Measurements from ENCODE around the gene HPCAL1.
A peak's percentile ranks its signal among the peaks of the same experiment; 100 is the strongest.

HPCAL1 gene

GRCh38 chr2:10444463-10444862, 141.8 kb downstream of the HPCAL1 start:
- H3K9ac ChIP-seq (ENCODE audit: low read depth, low read length, poor library complexity, severe bottlenecking), result peak overlapping the region; percentile 92
- peaks cover 54% of the 10 kb centered on the region for H4K20me1 ChIP-seq (ENCODE audit: insufficient read depth, low read length, poor library complexity, severe bottlenecking)
- TF ChIP-seq EZH2phosphoT487 (IDR thresholded peaks at IDR 0.05; ENCODE audit: borderline replicate concordance), result no peak
- TF ChIP-seq CTCF (conservative IDR thresholded peaks at IDR 0.05; ENCODE audit: low read length), result no peak
- peaks cover 57% of the 10 kb centered on the region for H3K79me2 ChIP-seq (ENCODE audit: insufficient read depth, low read length)
- H3K27me3 ChIP-seq (ENCODE audit: insufficient read depth, low read length, poor library complexity, severe bottlenecking), result no peaks in the 10 kb centered on the region
- peaks cover 53% of the 10 kb centered on the region for H3K36me3 ChIP-seq (ENCODE audit: insufficient read depth, low read length)
- no peaks in the 10 kb centered on the region for H3F3A ChIP-seq (ENCODE audit: low read depth)
- no peak overlapping the region for H2AFZ ChIP-seq (ENCODE audit: low read length)
- H3K4me1 ChIP-seq (ENCODE audit: insufficient read depth, low read length, poor library complexity, severe bottlenecking), result peaks cover 39% of the 10 kb centered on the region
- H3K9me2 ChIP-seq (replicated peaks; ENCODE audit: low read depth, low read length), result no peaks in the 10 kb centered on the region
- H3K9me3 ChIP-seq (ENCODE audit: insufficient read depth, low read depth, low read length), result no peaks in the 10 kb centered on the region
- H3K4me3 ChIP-seq (ENCODE audit: low read length, poor library complexity, severe bottlenecking), result peak overlapping the region; percentile 91
- peak overlapping the region; percentile 100 for H3K4me2 ChIP-seq (ENCODE audit: low read depth, low read length, poor library complexity, severe bottlenecking)

GRCh38 chr2:10446631-10447030, 143.9 kb downstream of the HPCAL1 start:
- TF ChIP-seq EZH2phosphoT487 (IDR thresholded peaks at IDR 0.05; ENCODE audit: borderline replicate concordance) (no peak), CTCF (conservative IDR thresholded peaks at IDR 0.05; ENCODE audit: low read length) (no peak)
- Histone ChIP-seq H3K4me1 (ENCODE audit: insufficient read depth, low read length, poor library complexity, severe bottlenecking) (peaks cover 52% of the 10 kb centered on the region), H3K4me2 (ENCODE audit: low read depth, low read length, poor library complexity, severe bottlenecking) (peak overlapping the region; percentile 100), H2AFZ (ENCODE audit: low read length) (no peak overlapping the region), H3K4me3 (ENCODE audit: low read length, poor library complexity, severe bottlenecking) (peak overlapping the region; percentile 91), H3K9ac (ENCODE audit: low read depth, low read length, poor library complexity, severe bottlenecking) (peak overlapping the region; percentile 92), H3K9me2 (replicated peaks; ENCODE audit: low read depth, low read length) (no peaks in the 10 kb centered on the region), H3K9me3 (ENCODE audit: insufficient read depth, low read depth, low read length) (no peaks in the 10 kb centered on the region), H3K27me3 (ENCODE audit: insufficient read depth, low read length, poor library complexity, severe bottlenecking) (no peaks in the 10 kb centered on the region), H4K20me1 (ENCODE audit: insufficient read depth, low read length, poor library complexity, severe bottlenecking) (peaks cover 48% of the 10 kb centered on the region), H3F3A (ENCODE audit: low read depth) (no peaks in the 10 kb centered on the region), H3K79me2 (ENCODE audit: insufficient read depth, low read length) (peaks cover 63% of the 10 kb centered on the region), H3K36me3 (ENCODE audit: insufficient read depth, low read length) (peaks cover 31% of the 10 kb centered on the region)

GRCh38 chr2:10447300-10447894, 144.7 kb downstream of the HPCAL1 start:
- Histone ChIP-seq H3K4me3 (ENCODE audit: low read length, poor library complexity, severe bottlenecking) (peak overlapping the region; percentile 91), H3K9me2 (replicated peaks; ENCODE audit: low read depth, low read length) (no peaks in the 10 kb centered on the region), H3K27me3 (ENCODE audit: insufficient read depth, low read length, poor library complexity, severe bottlenecking) (no peaks in the 10 kb centered on the region), H3K4me2 (ENCODE audit: low read depth, low read length, poor library complexity, severe bottlenecking) (peak overlapping the region; percentile 100), H3K9ac (ENCODE audit: low read depth, low read length, poor library complexity, severe bottlenecking) (peak overlapping the region; percentile 92), H3F3A (ENCODE audit: low read depth) (no peaks in the 10 kb centered on the region), H3K36me3 (ENCODE audit: insufficient read depth, low read length) (peaks cover 23% of the 10 kb centered on the region), H4K20me1 (ENCODE audit: insufficient read depth, low read length, poor library complexity, severe bottlenecking) (peaks cover 48% of the 10 kb centered on the region), H2AFZ (ENCODE audit: low read length) (0 out of 2 replicates have a peak overlapping the region, but pooled peaks have one; percentile 19), H3K79me2 (ENCODE audit: insufficient read depth, low read length) (peaks cover 63% of the 10 kb centered on the region), H3K4me1 (ENCODE audit: insufficient read depth, low read length, poor library complexity, severe bottlenecking) (peaks cover 52% of the 10 kb centered on the region), H3K9me3 (ENCODE audit: insufficient read depth, low read depth, low read length) (no peaks in the 10 kb centered on the region)
- no peak for TF ChIP-seq EZH2phosphoT487 (IDR thresholded peaks at IDR 0.05; ENCODE audit: borderline replicate concordance)
- TF ChIP-seq CTCF (conservative IDR thresholded peaks at IDR 0.05; ENCODE audit: low read length), result no peak; the same call in 1 of the 2 replicates

Data from Loucy (cell line).